ENCODE data around the gene HNRNPUL2.
A peak's percentile ranks its signal among the peaks of the same experiment; 100 is the strongest.
"Not testable (repeated sequence)": the region's sequence is repeated elsewhere in the genome, so short reads cannot be mapped to it uniquely, and the experiment has no call there.

Gene HNRNPUL2

DNA sequence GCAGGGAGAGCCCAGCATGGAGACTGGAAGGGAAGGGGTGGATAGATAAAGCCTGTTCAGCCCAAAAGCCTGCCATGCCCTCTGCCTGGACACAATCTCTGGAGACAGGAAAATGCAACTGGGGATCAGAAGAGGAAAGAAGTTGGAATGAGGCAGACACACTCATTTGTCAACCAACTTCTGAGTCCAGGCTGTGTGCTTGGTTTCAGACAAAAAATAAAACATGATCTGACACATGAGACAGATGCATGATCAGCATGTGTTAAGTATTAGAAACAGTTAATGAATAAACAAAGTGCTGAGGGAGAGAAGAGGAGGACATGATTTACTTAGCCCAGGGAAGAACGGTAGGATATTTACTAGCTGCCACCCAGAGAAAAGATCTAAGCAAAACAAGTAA, 38.8 kb downstream of the HNRNPUL2 start:
- no peak for FAIRE-seq
- TF ChIP-seq TAF1 (IDR thresholded peaks at IDR 0.05; ENCODE audit: low read depth, low read length) = no peak
- TF ChIP-seq PAX5 (IDR thresholded peaks at IDR 0.05; ENCODE audit: insufficient read depth, low read length, severe bottlenecking) = no peak
- no peak for TF ChIP-seq POLR2A (IDR thresholded peaks at IDR 0.05; ENCODE audit: low read depth, low read length)
- TF ChIP-seq POU2F2 (IDR thresholded peaks at IDR 0.05; ENCODE audit: low read depth, low read length) = no peak
- no peak for TF ChIP-seq SPI1 (IDR thresholded peaks at IDR 0.05; ENCODE audit: low read depth, low read length)
- no peak for TF ChIP-seq POLR2AphosphoS5 (IDR thresholded peaks at IDR 0.05; ENCODE audit: low read depth, low read length)
- DNase-seq (ENCODE audit: insufficient read length, low spot score) = no peak

DNA sequence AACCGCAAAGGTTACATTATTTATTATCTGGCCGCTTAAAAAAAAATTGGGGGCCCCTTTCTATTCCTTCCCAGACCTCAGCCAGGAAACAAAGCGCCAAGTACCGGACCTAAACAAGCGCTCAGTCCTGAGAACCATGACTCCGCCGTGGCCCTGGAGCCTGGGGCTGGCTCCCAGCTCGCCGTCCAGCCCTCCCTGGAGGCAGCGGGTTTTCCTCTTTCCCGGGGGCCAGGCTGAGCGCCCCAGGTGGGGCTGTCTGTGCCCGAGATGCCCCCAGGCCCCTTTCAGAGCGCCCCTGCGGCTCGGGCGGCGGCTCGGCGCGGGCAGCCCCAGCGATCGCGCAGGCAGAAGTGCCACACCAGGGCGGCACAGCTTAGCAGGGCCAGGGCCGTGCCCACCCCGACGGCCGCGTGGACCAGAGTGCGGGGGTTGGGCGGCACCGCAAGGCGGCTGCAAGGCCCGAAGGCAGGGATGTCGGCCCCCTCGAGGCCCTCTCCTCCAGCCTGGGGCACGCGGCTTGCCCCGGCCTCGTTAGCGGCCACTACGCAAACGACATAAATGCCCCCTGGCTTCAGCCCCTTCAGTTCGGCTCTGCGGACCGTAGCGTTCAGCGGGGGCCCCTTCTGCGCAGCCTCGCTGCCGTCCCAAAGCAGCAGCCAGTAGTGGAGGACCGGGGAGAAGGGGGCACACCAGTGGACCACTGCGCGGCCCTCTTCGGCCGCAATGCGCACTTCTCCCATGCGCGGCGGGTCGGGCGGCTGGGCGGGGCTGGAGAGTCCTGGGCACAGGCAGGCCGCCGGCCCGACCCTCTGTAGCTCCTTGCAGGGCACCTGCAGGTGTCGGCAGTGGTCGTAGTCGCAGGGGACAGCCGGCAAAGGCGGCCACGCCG, 39.5 kb downstream of the HNRNPUL2 start:
- TF ChIP-seq SPI1 (IDR thresholded peaks at IDR 0.05; ENCODE audit: low read depth, low read length) (no peak), TAF1 (IDR thresholded peaks at IDR 0.05; ENCODE audit: low read depth, low read length) (no peak), PAX5 (IDR thresholded peaks at IDR 0.05; ENCODE audit: insufficient read depth, low read length, severe bottlenecking) (no peak), POLR2A (IDR thresholded peaks at IDR 0.05; ENCODE audit: low read depth, low read length) (no peak), POLR2AphosphoS5 (IDR thresholded peaks at IDR 0.05; ENCODE audit: low read depth, low read length) (no peak), POU2F2 (IDR thresholded peaks at IDR 0.05; ENCODE audit: low read depth, low read length) (no peak)
- no peak for DNase-seq (ENCODE audit: insufficient read length, low spot score)
- FAIRE-seq = no peak

DNA sequence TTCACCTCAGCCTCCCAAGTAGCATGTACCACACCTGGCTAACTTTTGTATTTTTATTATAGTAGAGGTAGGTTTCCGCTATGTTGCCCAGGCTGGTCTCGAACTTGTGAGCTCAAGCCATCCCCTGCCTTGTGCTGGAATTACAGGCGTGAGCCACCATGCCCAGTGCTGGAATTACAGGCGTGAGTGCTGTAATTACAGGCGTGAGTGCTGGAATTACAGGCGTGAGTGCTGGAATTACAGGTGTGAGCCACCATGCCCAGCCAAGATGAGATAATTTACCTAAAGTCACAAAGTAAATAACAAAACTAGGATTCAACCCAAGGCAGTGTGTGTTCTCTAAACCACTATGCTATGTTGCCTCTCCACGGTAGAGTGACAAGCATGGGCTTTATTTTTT, 44.7 kb downstream of the HNRNPUL2 start:
- DNase-seq (ENCODE audit: insufficient read length, low spot score) = no peak
- FAIRE-seq = no peak
- TF ChIP-seq TAF1 (IDR thresholded peaks at IDR 0.05; ENCODE audit: low read depth, low read length) (no peak), POLR2AphosphoS5 (IDR thresholded peaks at IDR 0.05; ENCODE audit: low read depth, low read length) (no peak), POLR2A (IDR thresholded peaks at IDR 0.05; ENCODE audit: low read depth, low read length) (no peak), PAX5 (IDR thresholded peaks at IDR 0.05; ENCODE audit: insufficient read depth, low read length, severe bottlenecking) (no peak), POU2F2 (IDR thresholded peaks at IDR 0.05; ENCODE audit: low read depth, low read length) (no peak), SPI1 (IDR thresholded peaks at IDR 0.05; ENCODE audit: low read depth, low read length) (no peak)

DNA sequence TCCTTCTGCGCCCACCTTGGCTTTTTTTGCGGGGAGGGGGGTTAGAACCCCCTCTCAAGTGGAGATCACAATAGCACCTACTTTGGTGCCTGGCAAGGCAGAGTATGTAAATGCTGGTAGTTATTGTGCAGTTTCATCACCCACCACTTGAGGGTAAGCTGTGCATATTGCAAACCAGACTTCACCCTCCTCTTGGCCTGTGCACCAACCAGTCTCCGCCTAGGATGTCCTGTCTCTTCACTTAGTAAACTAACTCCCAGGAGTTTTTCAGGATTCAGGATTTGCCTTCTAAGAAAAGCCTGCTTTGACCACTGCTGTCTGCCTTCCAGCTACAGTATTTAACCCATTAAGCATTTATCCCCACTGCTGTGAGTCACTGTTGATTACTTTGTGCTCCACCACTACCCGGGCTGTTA, 46.4 kb downstream of the HNRNPUL2 start:
- DNase-seq (ENCODE audit: insufficient read length, low spot score) = peak; percentile 50
- FAIRE-seq = peak; percentile 92
- TF ChIP-seq POU2F2 (IDR thresholded peaks at IDR 0.05; ENCODE audit: low read depth, low read length) (peak; percentile 89), TAF1 (IDR thresholded peaks at IDR 0.05; ENCODE audit: low read depth, low read length) (no peak)

DNA sequence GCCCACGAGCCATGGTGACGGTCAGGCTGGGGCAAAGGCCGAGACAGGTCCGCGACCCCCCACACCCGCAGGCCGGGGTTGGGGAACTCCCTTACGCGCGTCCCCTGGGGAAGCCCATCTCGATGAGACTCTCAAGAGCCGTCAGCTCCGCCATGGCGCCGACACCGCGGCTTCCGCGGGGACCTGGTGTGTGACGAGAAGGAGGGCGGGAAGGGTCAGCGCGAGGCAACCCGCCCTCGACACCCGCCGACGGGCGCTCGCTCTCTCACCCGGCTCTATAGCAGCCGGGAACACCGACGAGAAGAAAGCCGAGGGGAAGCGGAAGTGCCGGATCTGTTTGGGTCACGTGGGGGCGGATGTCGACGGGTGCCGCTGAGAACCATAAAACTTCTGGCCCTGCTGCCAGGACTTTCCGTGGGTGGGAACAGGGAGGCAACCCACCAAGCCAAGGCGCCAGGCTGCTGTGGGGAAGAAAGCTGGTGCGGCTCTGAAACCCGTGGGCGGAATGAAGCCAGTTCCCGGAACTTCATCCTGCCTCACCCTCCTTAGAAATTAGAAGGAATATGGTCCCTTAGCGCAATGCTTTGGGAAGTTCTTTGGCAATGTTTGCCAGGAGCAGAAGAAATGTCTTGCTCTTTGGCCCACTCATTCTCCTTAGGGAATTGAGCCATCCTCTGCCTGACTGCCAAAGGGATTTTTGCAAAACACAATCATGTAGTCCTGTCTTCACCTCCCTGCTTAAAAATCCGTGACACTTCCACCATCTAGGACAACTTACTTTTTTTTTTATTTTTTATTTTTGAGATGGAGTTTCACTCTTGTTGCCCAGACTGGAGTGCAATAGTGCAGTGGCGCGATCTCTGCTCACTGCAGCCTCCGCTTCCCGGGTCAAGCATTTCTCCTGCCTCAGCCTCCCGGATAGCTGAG, 48.2 kb downstream of the HNRNPUL2 start, which contains the start of gene UBXN1:
Gene UBXN1 (minus strand): TSS at position 304 of the 927 bp plus-strand sequence. CDS start 150 bp downstream, at position 154.
- DNase-seq (ENCODE audit: insufficient read length, low spot score) = peak; percentile 93
- TF ChIP-seq POLR2AphosphoS5 (IDR thresholded peaks at IDR 0.05; ENCODE audit: low read depth, low read length) (peak; percentile 88), PAX5 (IDR thresholded peaks at IDR 0.05; ENCODE audit: insufficient read depth, low read length, severe bottlenecking) (no peak), POLR2A (IDR thresholded peaks at IDR 0.05; ENCODE audit: low read depth, low read length) (peak; percentile 94), TAF1 (IDR thresholded peaks at IDR 0.05; ENCODE audit: low read depth, low read length) (peak; percentile 64), POU2F2 (IDR thresholded peaks at IDR 0.05; ENCODE audit: low read depth, low read length) (peak; percentile 58), SPI1 (IDR thresholded peaks at IDR 0.05; ENCODE audit: low read depth, low read length) (peak; percentile 88)
- FAIRE-seq = peak; percentile 38

DNA sequence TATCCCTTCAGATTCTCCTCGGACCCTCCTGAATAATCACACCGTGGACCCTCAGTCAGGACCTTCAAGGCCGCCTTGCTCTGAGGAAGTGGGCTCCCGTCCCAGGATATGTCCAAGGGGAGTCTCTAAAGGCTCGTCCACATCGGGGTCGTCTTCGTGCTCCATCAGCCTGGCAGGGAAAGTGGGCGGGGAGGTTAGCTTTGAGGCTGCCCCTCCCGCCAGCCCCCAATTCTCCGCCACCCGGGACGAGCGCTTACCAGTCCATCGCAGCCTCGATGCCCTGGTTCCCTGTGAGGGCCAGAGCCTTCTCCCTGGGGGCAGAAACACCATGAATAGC, 48.9 kb downstream of the HNRNPUL2 start:
- no peak for DNase-seq (ENCODE audit: insufficient read length, low spot score)
- no peak for TF ChIP-seq PAX5 (IDR thresholded peaks at IDR 0.05; ENCODE audit: insufficient read depth, low read length, severe bottlenecking)
- no peak for TF ChIP-seq TAF1 (IDR thresholded peaks at IDR 0.05; ENCODE audit: low read depth, low read length)
- TF ChIP-seq POLR2A (IDR thresholded peaks at IDR 0.05; ENCODE audit: low read depth, low read length) = no peak
- TF ChIP-seq SPI1 (IDR thresholded peaks at IDR 0.05; ENCODE audit: low read depth, low read length) = 0 out of 2 replicates have a peak, but pooled peaks have one; percentile 18
- FAIRE-seq = no peak

DNA sequence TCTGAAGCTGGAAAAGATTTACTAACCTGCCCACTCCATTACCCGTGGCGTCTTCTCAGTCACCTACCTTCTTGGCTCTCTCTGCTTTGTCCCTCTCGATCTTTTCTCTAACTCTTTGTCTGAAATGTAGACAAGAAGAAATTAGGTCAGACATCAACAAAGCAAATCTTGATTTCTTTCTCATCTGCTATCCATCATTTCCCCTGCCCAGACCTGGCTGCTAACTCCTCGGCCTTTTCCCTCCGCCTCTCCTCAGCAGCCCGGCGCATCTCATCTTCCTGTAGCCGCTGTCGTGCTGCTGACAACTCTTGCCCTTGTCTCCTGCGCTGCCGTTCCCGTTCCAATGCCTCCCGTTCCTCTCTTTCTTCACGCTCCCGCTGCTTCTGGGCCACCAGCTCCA, 49.5 kb downstream of the HNRNPUL2 start:
- DNase-seq (ENCODE audit: insufficient read length, low spot score) (no peak), FAIRE-seq (no peak)
- TF ChIP-seq POLR2AphosphoS5 (IDR thresholded peaks at IDR 0.05; ENCODE audit: low read depth, low read length) = no peak
- TF ChIP-seq PAX5 (IDR thresholded peaks at IDR 0.05; ENCODE audit: insufficient read depth, low read length, severe bottlenecking) = no peak
- TF ChIP-seq TAF1 (IDR thresholded peaks at IDR 0.05; ENCODE audit: low read depth, low read length) = no peak
- no peak for TF ChIP-seq POU2F2 (IDR thresholded peaks at IDR 0.05; ENCODE audit: low read depth, low read length)
- no peak for TF ChIP-seq POLR2A (IDR thresholded peaks at IDR 0.05; ENCODE audit: low read depth, low read length)
- TF ChIP-seq SPI1 (IDR thresholded peaks at IDR 0.05; ENCODE audit: low read depth, low read length) = no peak

DNA sequence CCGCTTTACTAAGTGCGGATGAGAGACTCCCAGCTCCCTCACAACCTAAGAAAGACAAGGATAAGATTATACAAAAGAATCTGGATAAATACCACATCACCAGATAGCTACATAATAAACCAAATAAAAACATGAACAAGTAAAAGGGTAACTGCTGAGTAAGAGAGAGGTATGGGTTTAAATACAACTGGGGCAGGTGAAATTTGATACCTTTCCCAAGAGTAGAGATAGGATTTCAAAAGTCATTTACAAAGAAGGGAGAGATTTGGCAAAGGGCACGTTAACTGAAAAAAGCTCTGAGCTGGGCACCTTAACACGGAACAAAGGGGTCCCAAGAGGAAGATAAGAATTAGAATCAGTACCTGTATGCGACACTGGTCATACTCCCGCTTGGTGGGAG, 50.1 kb downstream of the HNRNPUL2 start:
- TF ChIP-seq POU2F2 (IDR thresholded peaks at IDR 0.05; ENCODE audit: low read depth, low read length) (no peak), POLR2AphosphoS5 (IDR thresholded peaks at IDR 0.05; ENCODE audit: low read depth, low read length) (no peak), PAX5 (IDR thresholded peaks at IDR 0.05; ENCODE audit: insufficient read depth, low read length, severe bottlenecking) (no peak), TAF1 (IDR thresholded peaks at IDR 0.05; ENCODE audit: low read depth, low read length) (no peak), POLR2A (IDR thresholded peaks at IDR 0.05; ENCODE audit: low read depth, low read length) (no peak), SPI1 (IDR thresholded peaks at IDR 0.05; ENCODE audit: low read depth, low read length) (no peak)
- no peak for DNase-seq (ENCODE audit: insufficient read length, low spot score)
- no peak for FAIRE-seq

DNA sequence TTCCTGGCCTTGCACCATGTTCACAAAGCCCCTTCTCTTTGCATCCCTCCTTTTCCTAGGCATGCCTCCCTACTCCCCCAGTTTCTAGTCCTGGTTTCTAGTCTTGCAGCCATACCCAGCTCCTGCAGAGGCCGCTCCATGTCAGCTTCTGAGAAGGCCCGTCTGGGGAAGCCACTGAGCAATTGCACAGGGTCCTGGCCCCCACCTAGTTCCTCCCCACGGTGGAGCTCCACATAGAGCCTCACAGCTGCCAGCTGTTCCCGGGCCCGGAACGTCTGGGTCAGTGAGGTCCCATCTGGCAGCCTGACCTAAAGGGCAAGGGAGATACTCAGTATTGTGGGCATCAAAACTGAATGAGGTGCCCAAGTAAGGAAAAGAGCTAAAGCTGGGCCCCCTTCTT, 50.6 kb downstream of the HNRNPUL2 start:
- DNase-seq (ENCODE audit: insufficient read length, low spot score) (no peak), FAIRE-seq (no peak)
- TF ChIP-seq TAF1 (IDR thresholded peaks at IDR 0.05; ENCODE audit: low read depth, low read length) (no peak), POLR2AphosphoS5 (IDR thresholded peaks at IDR 0.05; ENCODE audit: low read depth, low read length) (no peak), PAX5 (IDR thresholded peaks at IDR 0.05; ENCODE audit: insufficient read depth, low read length, severe bottlenecking) (no peak), POU2F2 (IDR thresholded peaks at IDR 0.05; ENCODE audit: low read depth, low read length) (no peak), POLR2A (IDR thresholded peaks at IDR 0.05; ENCODE audit: low read depth, low read length) (no peak)

DNA sequence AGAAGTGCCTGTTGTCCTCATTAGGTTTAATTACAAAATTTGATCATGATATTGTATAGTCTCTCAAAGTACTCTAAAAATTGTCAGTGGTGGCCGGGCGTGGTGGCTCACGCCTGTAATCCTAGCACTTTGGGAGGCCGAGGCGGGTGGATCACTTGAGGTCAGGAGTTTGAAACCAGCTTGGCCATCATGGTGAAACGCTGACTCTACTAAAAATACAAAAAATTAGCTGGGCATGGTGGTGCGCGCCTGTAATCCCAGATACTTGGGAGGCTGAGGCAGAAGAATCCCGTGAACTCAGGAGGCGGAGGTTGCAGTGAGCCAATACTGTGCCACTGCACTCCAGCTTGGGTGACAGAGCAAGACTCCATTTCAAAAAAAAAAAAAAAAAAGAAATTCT, 51.8 kb downstream of the HNRNPUL2 start:
- DNase-seq (ENCODE audit: insufficient read length, low spot score); FAIRE-seq: not testable (repeated sequence)
